ENCODE measurements around the gene GDNF.

Gene GDNF

GRCh38 chr5:37840053-37841034 lies 503 bp upstream of the GDNF start:
- Histone ChIP-seq H3K27me3 (peaks cover 0 to 84% of the 10 kb centered on the region in 2 donors), H3K36me3 (no peaks in the 10 kb centered on the region), H3K27ac (no peak overlapping the region), H3K4me1 (peaks cover 0 to 48% (median 40%) of the 10 kb centered on the region in 4 donors), H3K9me3 (no peaks in the 10 kb centered on the region), H3K4me3 (peak overlapping the region; percentile 46 to 51)
- TF ChIP-seq CTCF (IDR thresholded peaks at IDR 0.05), result peak in 1 of 2 experiments; percentile 9
- intact Hi-C loops (cut with DNase I; ENCODE audit: low total_unique reads), result no loop called here
- DNase-seq, result no peak

- Histone ChIP-seq H3K36me3 (no peaks in the 10 kb centered on the region), H3K9me3 (no peaks in the 10 kb centered on the region), H3K27me3 (peaks cover 0 to 96% of the 10 kb centered on the region in 2 donors), H3K4me1 (peaks cover 0 to 60% (median 49%) of the 10 kb centered on the region in 4 donors), H3K4me3 (peak overlapping the region in 1 of 2 donors; percentile 51), H3K27ac (no peak overlapping the region)
- TF ChIP-seq CTCF (IDR thresholded peaks at IDR 0.05), result no peak
- no peak for DNase-seq
- intact Hi-C loops (cut with DNase I; ENCODE audit: low total_unique reads), result loop anchor here (5.0 kb wide), 1 partner anchor 353 kb away; no protein-coding TSS in a partner anchor
These were observed 904 bp downstream of the GDNF start for GRCh38 chr5:37838933-37839341.

- H3K9me3 ChIP-seq, result no peaks in the 10 kb centered on the region
- no peak overlapping the region for H3K27ac ChIP-seq
- peak in 1 of 2 experiments; percentile 7 for TF ChIP-seq CTCF (IDR thresholded peaks at IDR 0.05)
- peak overlapping the region; percentile 40 to 51 for H3K4me3 ChIP-seq
- H3K4me1 ChIP-seq, result peaks cover 0 to 60% (median 49%) of the 10 kb centered on the region in 4 donors
- intact Hi-C loops (cut with DNase I; ENCODE audit: low total_unique reads), result loop anchor here (5.0 kb wide), 1 partner anchor 354 kb away; no protein-coding TSS in a partner anchor
- no peaks in the 10 kb centered on the region for H3K36me3 ChIP-seq
- H3K27me3 ChIP-seq, result peaks cover 0 to 95% of the 10 kb centered on the region in 2 donors
- DNase-seq, result no peak
These were observed 1.5 kb downstream of the GDNF start for GRCh38 chr5:37838152-37838932.

GRCh38 chr5:37837414-37838032 lies 2.3 kb downstream of the GDNF start:
- no peaks in the 10 kb centered on the region for H3K9me3 ChIP-seq
- intact Hi-C loops (cut with DNase I; ENCODE audit: low total_unique reads), result loop anchor here (5.0 kb wide), 1 partner anchor 355 kb away; no protein-coding TSS in a partner anchor
- H3K36me3 ChIP-seq, result no peaks in the 10 kb centered on the region
- peak; percentile 64 to 78 for DNase-seq
- H3K4me3 ChIP-seq, result peak overlapping the region; percentile 40 to 51
- H3K4me1 ChIP-seq, result peaks cover 0 to 61% (median 50%) of the 10 kb centered on the region in 4 donors
- peaks cover 0 to 96% of the 10 kb centered on the region in 2 donors for H3K27me3 ChIP-seq
- TF ChIP-seq CTCF (IDR thresholded peaks at IDR 0.05), result peak; percentile 73 to 74
- no peak overlapping the region for H3K27ac ChIP-seq

Measured in tibial artery (tissue), 4 donors.